ENCODE results near the gene SMIM23.

Gene SMIM23

GRCh38 chr5:171827162-171827561, 41.5 kb downstream of the SMIM23 start:
- no peaks in the 10 kb centered on the region for H4K20me1 ChIP-seq
- no peak overlapping the region for H3K4me2 ChIP-seq
- no peak overlapping the region for H3K9ac ChIP-seq
- H3K36me3 ChIP-seq: no peaks in the 10 kb centered on the region
- no peaks in the 10 kb centered on the region for H3K27me3 ChIP-seq
- peaks cover 12% of the 10 kb centered on the region for H3K9me3 ChIP-seq
- no peak overlapping the region for H3K27ac ChIP-seq
- TF ChIP-seq Cebpa-rat (IDR thresholded peaks at IDR 0.05): no peak
- H3K4me1 ChIP-seq: no peaks in the 10 kb centered on the region
- no peak overlapping the region for H3K4me3 ChIP-seq

- Histone ChIP-seq H3K9ac (no peak overlapping the region), H3K36me3 (no peaks in the 10 kb centered on the region), H3K27me3 (no peaks in the 10 kb centered on the region), H3K4me1 (no peaks in the 10 kb centered on the region), H3K27ac (no peak overlapping the region), H4K20me1 (no peaks in the 10 kb centered on the region), H3K4me2 (no peak overlapping the region), H3K4me3 (no peak overlapping the region), H3K9me3 (peaks cover 17% of the 10 kb centered on the region)
- TF ChIP-seq Cebpa-rat (IDR thresholded peaks at IDR 0.05): no peak
These were observed 45.1 kb downstream of the SMIM23 start for GRCh38 chr5:171830686-171831085.

- Histone ChIP-seq H3K27me3 (no peaks in the 10 kb centered on the region), H4K20me1 (no peaks in the 10 kb centered on the region), H3K4me3 (no peak overlapping the region), H3K4me2 (no peak overlapping the region), H3K9ac (no peak overlapping the region), H3K9me3 (peaks cover 17% of the 10 kb centered on the region), H3K36me3 (no peaks in the 10 kb centered on the region), H3K27ac (no peak overlapping the region), H3K4me1 (no peaks in the 10 kb centered on the region)
- no peak for TF ChIP-seq Cebpa-rat (IDR thresholded peaks at IDR 0.05)
These were observed 47.2 kb downstream of the SMIM23 start for GRCh38 chr5:171832775-171833174.

GRCh38 chr5:171834461-171834860, 48.8 kb downstream of the SMIM23 start:
- H3K9me3 ChIP-seq: peaks cover 17% of the 10 kb centered on the region
- H3K4me3 ChIP-seq: no peak overlapping the region
- no peaks in the 10 kb centered on the region for H4K20me1 ChIP-seq
- no peaks in the 10 kb centered on the region for H3K36me3 ChIP-seq
- no peak for TF ChIP-seq Cebpa-rat (IDR thresholded peaks at IDR 0.05)
- no peak overlapping the region for H3K27ac ChIP-seq
- no peaks in the 10 kb centered on the region for H3K27me3 ChIP-seq
- H3K4me1 ChIP-seq: no peaks in the 10 kb centered on the region
- no peak overlapping the region for H3K9ac ChIP-seq
- no peak overlapping the region for H3K4me2 ChIP-seq

GRCh38 chr5:171835066-171835465, 49.4 kb downstream of the SMIM23 start:
- TF ChIP-seq Cebpa-rat (IDR thresholded peaks at IDR 0.05): no peak
- no peak overlapping the region for H3K4me2 ChIP-seq
- H4K20me1 ChIP-seq: no peaks in the 10 kb centered on the region
- no peak overlapping the region for H3K27ac ChIP-seq
- H3K4me3 ChIP-seq: no peak overlapping the region
- no peak overlapping the region for H3K9ac ChIP-seq
- H3K9me3 ChIP-seq: peaks cover 21% of the 10 kb centered on the region
- no peaks in the 10 kb centered on the region for H3K27me3 ChIP-seq
- no peaks in the 10 kb centered on the region for H3K36me3 ChIP-seq
- 0 out of 2 replicates have a peak, but pooled peaks cover 2% of the 10 kb centered on the region for H3K4me1 ChIP-seq

GRCh38 chr5:171837522-171837921, 51.9 kb downstream of the SMIM23 start:
- Histone ChIP-seq H3K4me2 (no peak overlapping the region), H3K9me3 (peaks cover 10% of the 10 kb centered on the region; the same call in 1 of the 2 replicates), H3K27ac (no peak overlapping the region), H4K20me1 (no peaks in the 10 kb centered on the region), H3K36me3 (no peaks in the 10 kb centered on the region), H3K4me1 (peaks cover 12% of the 10 kb centered on the region; the same call in 1 of the 2 replicates), H3K9ac (no peak overlapping the region), H3K4me3 (no peak overlapping the region), H3K27me3 (no peaks in the 10 kb centered on the region)
- TF ChIP-seq Cebpa-rat (IDR thresholded peaks at IDR 0.05): no peak

- no peak overlapping the region for H3K4me2 ChIP-seq
- TF ChIP-seq Cebpa-rat (IDR thresholded peaks at IDR 0.05): no peak
- no peak overlapping the region for H3K4me3 ChIP-seq
- peaks cover 10% of the 10 kb centered on the region; the same call in 1 of the 2 replicates for H3K9me3 ChIP-seq
- no peak overlapping the region for H3K9ac ChIP-seq
- peaks cover 12% of the 10 kb centered on the region; the same call in 1 of the 2 replicates for H3K4me1 ChIP-seq
- no peaks in the 10 kb centered on the region for H4K20me1 ChIP-seq
- no peaks in the 10 kb centered on the region for H3K36me3 ChIP-seq
- no peak overlapping the region for H3K27ac ChIP-seq
- H3K27me3 ChIP-seq: no peaks in the 10 kb centered on the region
These were observed 52.4 kb downstream of the SMIM23 start for GRCh38 chr5:171838066-171838465.

GRCh38 chr5:171839112-171839511, 53.5 kb downstream of the SMIM23 start:
- no peaks in the 10 kb centered on the region for H3K27me3 ChIP-seq
- no peak overlapping the region for H3K9ac ChIP-seq
- H4K20me1 ChIP-seq: no peaks in the 10 kb centered on the region
- no peak overlapping the region for H3K4me3 ChIP-seq
- no peak overlapping the region for H3K4me2 ChIP-seq
- H3K36me3 ChIP-seq: no peaks in the 10 kb centered on the region
- no peak overlapping the region for H3K27ac ChIP-seq
- no peak for TF ChIP-seq Cebpa-rat (IDR thresholded peaks at IDR 0.05)
- peaks cover 5% of the 10 kb centered on the region; the same call in 1 of the 2 replicates for H3K9me3 ChIP-seq
- H3K4me1 ChIP-seq: peaks cover 12% of the 10 kb centered on the region; the same call in 1 of the 2 replicates

GRCh38 chr5:171840066-171840465, 54.4 kb downstream of the SMIM23 start:
- H3K4me3 ChIP-seq: no peak overlapping the region
- H4K20me1 ChIP-seq: no peaks in the 10 kb centered on the region
- H3K9me3 ChIP-seq: peaks cover 5% of the 10 kb centered on the region; the same call in 1 of the 2 replicates
- H3K4me1 ChIP-seq: peaks cover 12% of the 10 kb centered on the region; the same call in 1 of the 2 replicates
- H3K4me2 ChIP-seq: no peak overlapping the region
- H3K27me3 ChIP-seq: no peaks in the 10 kb centered on the region
- H3K9ac ChIP-seq: no peak overlapping the region
- no peaks in the 10 kb centered on the region for H3K36me3 ChIP-seq
- no peak for TF ChIP-seq Cebpa-rat (IDR thresholded peaks at IDR 0.05)
- H3K27ac ChIP-seq: no peak overlapping the region

All from BLaER1 (cell line).